GM13977 (cell line): ENCODE measurements around the gene GGACT.
"Not testable (repeated sequence)": the region's sequence is repeated elsewhere in the genome, so short reads cannot be mapped to it uniquely, and the experiment has no call there.

Experiments
- DNase-seq: peaks from one replicate; pipeline ENCODE4 v3.0.0; 2012; ENCODE audit warnings: low spot score
- CTCF ChIP-seq: IDR thresholded peaks from 2 replicates; pipeline ENCODE4 v1.5.1; 2012; ENCODE audit warnings: mild to moderate bottlenecking, control low read depth; ENCODE audit not compliant: insufficient read depth; ENCODE audit errors: extremely low read depth, missing control alignments
- in situ Hi-C: fragments of 300-500 bp; cut with MboI; formaldehyde crosslinking; loops from one replicate; pipeline ENCODE4 v1.12.0; 2022; ENCODE audit warnings: low sequenced_read_pairs, low pct_unique_long_range_greater_than_20kb, mixed read lengths, inconsistent platforms; ENCODE audit not compliant: unreplicated experiment

Gene GGACT

GRCh38 chr13:100594255-100594654 lies 5.7 kb upstream of the GGACT start:
- no peak for TF ChIP-seq CTCF
- in situ Hi-C loops: loop anchor here (25.0 kb wide), 1 partner anchor 518 kb away; no protein-coding TSS in a partner anchor

GRCh38 chr13:100589178-100589725 lies 663 bp upstream of the GGACT start:
- in situ Hi-C loops: loop anchor here (25.0 kb wide), 1 partner anchor 523 kb away; no protein-coding TSS in a partner anchor
- TF ChIP-seq CTCF: no peak
- no peak for DNase-seq

More at GRCh38 chr13:100594255-100594654, 5.7 kb upstream of the GGACT start:
- DNase-seq: no peak

GRCh38 chr13:100584896-100585295 lies 3.7 kb downstream of the GGACT start:
- in situ Hi-C loops: loop anchor here (25.0 kb wide), 1 partner anchor 527 kb away; no protein-coding TSS in a partner anchor
- no peak for DNase-seq
- no peak for TF ChIP-seq CTCF

GRCh38 chr13:100581504-100581903 lies 7.1 kb downstream of the GGACT start:
- in situ Hi-C loops: loop anchor here (25.0 kb wide), 1 partner anchor 531 kb away; no protein-coding TSS in a partner anchor
- no peak for TF ChIP-seq CTCF
- DNase-seq: no peak

GRCh38 chr13:100581030-100581429 lies 7.6 kb downstream of the GGACT start:
- DNase-seq: no peak
- TF ChIP-seq CTCF: no peak
- in situ Hi-C loops: loop anchor here (25.0 kb wide), 1 partner anchor 531 kb away; no protein-coding TSS in a partner anchor

- DNase-seq: no peak
- TF ChIP-seq CTCF: no peak
- in situ Hi-C loops: loop anchor here (25.0 kb wide), 1 partner anchor 532 kb away; no protein-coding TSS in a partner anchor
These were observed 8.5 kb downstream of the GGACT start for GRCh38 chr13:100580045-100580444.

GRCh38 chr13:100577239-100577638 lies 11.3 kb downstream of the GGACT start:
- not testable (repeated sequence) for DNase-seq
- in situ Hi-C loops: loop anchor here (25.0 kb wide), 1 partner anchor 535 kb away; no protein-coding TSS in a partner anchor
